Activated CD4-positive, CD25-positive, alpha-beta regulatory T cell treated with anti-CD3 and anti-CD28 coated beads, Interleukin-2, amount 50 U/mL, for 24 hours (primary cell): ENCODE results near the gene MYO19.
A peak's percentile ranks its signal among the peaks of the same experiment; 100 is the strongest.

Experiments
- ATAC-seq, 2 donors: fragments of 150-1000 bp; cut with Tn5 transposase; one replicate each; pipeline ENCODE4 v1.10.0; 2021; ENCODE audit warnings: mild to moderate bottlenecking in 1 of 2, moderate library complexity in 1 of 2

The MYO19 gene

GRCh38 chr17:36534840-36535668 lies at the start of gene MYO19, which contains the start of gene PIGW:
Gene MYO19, minus strand, starts transcription at chr17:36534868. Its CDS starts 2,330 bp downstream, at chr17:36532538.
Gene PIGW, plus strand, starts transcription at chr17:36534987. Its CDS starts 2,115 bp downstream, at chr17:36537102.
- peak; percentile 87 to 88 for ATAC-seq

GRCh38 chr17:36583787-36584186 lies 49.1 kb upstream of the MYO19 start:
- no peak for ATAC-seq

GRCh38 chr17:36578671-36579070 lies 44.0 kb upstream of the MYO19 start:
- ATAC-seq, result no peak

GRCh38 chr17:36576793-36577192 lies 42.1 kb upstream of the MYO19 start:
- no peak for ATAC-seq

GRCh38 chr17:36575028-36575427 lies 40.4 kb upstream of the MYO19 start:
- ATAC-seq, result no peak

- no peak for ATAC-seq
Measured at GRCh38 chr17:36566081-36566480, 31.4 kb upstream of the MYO19 start.

GRCh38 chr17:36553459-36553858 lies 18.8 kb upstream of the MYO19 start:
- no peak for ATAC-seq

GRCh38 chr17:36550491-36551417 lies 16.1 kb upstream of the MYO19 start:
- peak in 1 of 2 donors; percentile 25 for ATAC-seq

GRCh38 chr17:36547776-36548175 lies 13.1 kb upstream of the MYO19 start:
- no peak for ATAC-seq

GRCh38 chr17:36546418-36547093 lies 11.9 kb upstream of the MYO19 start:
- ATAC-seq, result no peak

- ATAC-seq, result peak; percentile 79 to 83
Measured at GRCh38 chr17:36545465-36546417, 11.1 kb upstream of the MYO19 start.

GRCh38 chr17:36545077-36545464 lies 10.4 kb upstream of the MYO19 start:
- ATAC-seq, result peak in 1 of 2 donors; percentile 26

- peak; percentile 65 to 68 for ATAC-seq
Measured at GRCh38 chr17:36544307-36545076, 9.8 kb upstream of the MYO19 start, which contains the start of gene GGNBP2. Gene GGNBP2, plus strand, starts transcription at chr17:36544919. Its CDS starts 806 bp downstream, at chr17:36545725.

- ATAC-seq, result no peak
Measured at GRCh38 chr17:36544044-36544306, 9.3 kb upstream of the MYO19 start.

GRCh38 chr17:36542755-36543154 lies 8.1 kb upstream of the MYO19 start:
- ATAC-seq, result no peak

GRCh38 chr17:36540696-36541095 lies 6.0 kb upstream of the MYO19 start:
- ATAC-seq, result no peak

GRCh38 chr17:36535669-36536081 lies 1.0 kb upstream of the MYO19 start:
- no peak for ATAC-seq

- peak; percentile 34 to 35 for ATAC-seq
Measured at GRCh38 chr17:36533935-36534839, 481 bp downstream of the MYO19 start.

GRCh38 chr17:36532435-36532975 lies 2.2 kb downstream of the MYO19 start:
- no peak for ATAC-seq

GRCh38 chr17:36529121-36529520 lies 5.5 kb downstream of the MYO19 start:
- no peak for ATAC-seq
